ENCODE results near the gene CHCHD6. TPM values are rescaled to one million over a fixed set of nuclear protein-coding genes. Genes with fewer than 3 reads are reported as not detected.

Gene CHCHD6
- total and polyA plus RNA-seq, 2 donors (not counting 3 experiments of a cell fraction or from before 2014, with no cell fraction given) = 8.4 to 10.1 TPM

DNA sequence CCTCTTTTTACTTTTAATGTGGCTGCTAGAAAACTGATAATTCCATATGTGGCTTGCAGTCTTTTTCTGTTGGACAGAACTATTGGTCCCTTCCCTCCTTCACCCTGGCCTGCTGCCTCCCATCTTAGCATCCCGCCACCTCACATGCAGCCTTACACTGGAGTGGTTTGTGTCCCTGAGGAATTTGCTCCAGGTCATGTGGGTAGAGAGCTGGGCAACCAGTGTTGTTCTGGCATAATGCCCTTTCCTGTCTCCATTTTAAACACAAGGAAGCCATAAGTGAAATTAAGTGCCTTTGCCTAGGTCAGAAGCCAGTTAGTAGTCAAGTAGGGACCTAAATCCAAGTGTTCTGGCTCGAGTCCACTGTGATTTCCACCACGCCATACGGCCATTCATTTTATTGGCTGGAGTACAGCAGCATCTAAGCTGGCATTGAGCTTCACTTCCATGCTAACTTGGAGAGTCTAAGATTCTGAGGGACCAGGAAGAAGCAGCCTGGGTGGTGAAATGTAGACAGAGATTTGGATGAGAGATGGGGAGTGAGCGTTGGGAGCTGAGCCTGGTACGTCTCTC, 232.9 kb downstream of the CHCHD6 start:
- dilution Hi-C loops (cut with MboI; ENCODE audit: extremely low pct_ligation_motif_present, low sequenced_read_pairs) (no loop called here), intact Hi-C loops (cut with micrococcal nuclease) (no loop called here)
- no peaks in the 10 kb centered on the region for H3K79me2 ChIP-seq (ENCODE audit: control insufficient read depth, insufficient read depth, low read length)
- POLR2A ChIA-PET = no interaction called here
- H2AFZ ChIP-seq (ENCODE audit: low read depth, low read length) = no peak overlapping the region
- CTCF ChIA-PET = interaction anchor here (1.5 to 2.8 kb wide), 2 partner anchors 10 to 25 kb away, joined by 4 to 12 read pairs; no protein-coding TSS in a partner anchor
- H3K9ac ChIP-seq (replicated peaks; ENCODE audit: extremely low read depth, insufficient read depth, low read length) = no peak overlapping the region
- H3K27ac ChIP-seq (ENCODE audit: insufficient read depth, low read depth, low read length) = no peak overlapping the region
- H3K9me3 ChIP-seq (replicated peaks; ENCODE audit: control insufficient read depth, insufficient read depth, low read length) = no peaks in the 10 kb centered on the region
- H3K36me3 ChIP-seq (ENCODE audit: control insufficient read depth in 2 of 2, extremely low read depth in 1 of 2, insufficient read depth in 2 of 2, low read length in 2 of 2) = no peaks in the 10 kb centered on the region
- no TSS peak for BruUV-seq (replicated peaks)
- no peaks in the 10 kb centered on the region for H4K20me1 ChIP-seq (replicated peaks; ENCODE audit: control insufficient read depth, extremely low read depth, insufficient read depth, low read length)
- peaks cover 2 to 7% of the 10 kb centered on the region in 2 experiments for H3K27me3 ChIP-seq (ENCODE audit: control insufficient read depth in 2 of 2, insufficient read depth in 2 of 2, low read length in 2 of 2)
- no peak overlapping the region for H3K4me2 ChIP-seq (ENCODE audit: insufficient read depth, low read length)
- peaks cover 10% of the 10 kb centered on the region for H3K4me1 ChIP-seq (ENCODE audit: control insufficient read depth, extremely low read depth, insufficient read depth, low read length)
- H3K4me3 ChIP-seq (replicated peaks in 1 of 3; ENCODE audit: insufficient read depth in 1 of 3, low read depth in 1 of 3, low read length in 3 of 3) = no peak overlapping the region
- H3K9me1 ChIP-seq (replicated peaks; ENCODE audit: control insufficient read depth, extremely low read depth, insufficient read depth, low read length) = no peaks in the 10 kb centered on the region
- DNase-seq (ENCODE audit: low read depth, low spot score) (no peak), FAIRE-seq (no peak)
- no peak for TF ChIP-seq EZH2 (IDR thresholded peaks at IDR 0.05; ENCODE audit: borderline replicate concordance, low read depth, low read length, severe bottlenecking)
- TF ChIP-seq, protein P1, sequence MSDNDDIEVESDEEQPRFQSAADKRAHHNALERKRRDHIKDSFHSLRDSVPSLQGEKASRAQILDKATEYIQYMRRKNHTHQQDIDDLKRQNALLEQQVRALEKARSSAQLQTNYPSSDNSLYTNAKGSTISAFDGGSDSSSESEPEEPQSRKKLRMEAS (IDR thresholded peaks at IDR 0.05; ENCODE audit: insufficient read depth, insufficient read length) = no peak
- TF ChIP-seq GATA2 (IDR thresholded peaks at IDR 0.05; ENCODE audit: insufficient read depth, insufficient read length, low read depth, low read length) = no peak
- TF ChIP-seq JUN (IDR thresholded peaks at IDR 0.05; ENCODE audit: borderline replicate concordance, insufficient read depth, insufficient read length, low read depth) = no peak
- no peak for TF ChIP-seq FOS (IDR thresholded peaks at IDR 0.05; ENCODE audit: borderline replicate concordance, insufficient read depth, low read length)
- no peak for TF ChIP-seq POLR2A (IDR thresholded peaks at IDR 0.05; ENCODE audit: low read depth, low read length)
- TF ChIP-seq, protein P2, sequence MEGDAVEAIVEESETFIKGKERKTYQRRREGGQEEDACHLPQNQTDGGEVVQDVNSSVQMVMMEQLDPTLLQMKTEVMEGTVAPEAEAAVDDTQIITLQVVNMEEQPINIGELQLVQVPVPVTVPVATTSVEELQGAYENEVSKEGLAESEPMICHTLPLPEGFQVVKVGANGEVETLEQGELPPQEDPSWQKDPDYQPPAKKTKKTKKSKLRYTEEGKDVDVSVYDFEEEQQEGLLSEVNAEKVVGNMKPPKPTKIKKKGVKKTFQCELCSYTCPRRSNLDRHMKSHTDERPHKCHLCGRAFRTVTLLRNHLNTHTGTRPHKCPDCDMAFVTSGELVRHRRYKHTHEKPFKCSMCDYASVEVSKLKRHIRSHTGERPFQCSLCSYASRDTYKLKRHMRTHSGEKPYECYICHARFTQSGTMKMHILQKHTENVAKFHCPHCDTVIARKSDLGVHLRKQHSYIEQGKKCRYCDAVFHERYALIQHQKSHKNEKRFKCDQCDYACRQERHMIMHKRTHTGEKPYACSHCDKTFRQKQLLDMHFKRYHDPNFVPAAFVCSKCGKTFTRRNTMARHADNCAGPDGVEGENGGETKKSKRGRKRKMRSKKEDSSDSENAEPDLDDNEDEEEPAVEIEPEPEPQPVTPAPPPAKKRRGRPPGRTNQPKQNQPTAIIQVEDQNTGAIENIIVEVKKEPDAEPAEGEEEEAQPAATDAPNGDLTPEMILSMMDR (IDR thresholded peaks at IDR 0.05; ENCODE audit: extremely low read depth in 1 of 2, insufficient read depth in 1 of 2, low read depth in 1 of 2, low read length in 2 of 2) = no peak
- no peak for TF ChIP-seq POLR2AphosphoS5 (IDR thresholded peaks at IDR 0.05; ENCODE audit: insufficient read depth, low read depth, low read length)
- TF ChIP-seq MYC (IDR thresholded peaks at IDR 0.05; ENCODE audit: low read depth, low read length) = no peak

Data from endothelial cell of umbilical vein (primary cell).